Colonic mucosa (tissue), 4 donors: ENCODE measurements around the gene VNN1. TPM values are rescaled to one million over a fixed set of nuclear protein-coding genes. Genes with fewer than 3 reads are reported as not detected.
A peak's percentile ranks its signal among the peaks of the same experiment; 100 is the strongest.

Experiments
- DNase-seq: peaks from one replicate; pipeline ENCODE4 v3.0.0-alpha.2; 2020
- H3K27ac ChIP-seq: fragments of 200-600 bp; one replicate; pipeline ENCODE4 v1.8.0; 2021
- H3K27me3 ChIP-seq: fragments of 200-600 bp; one replicate; pipeline ENCODE4 v1.8.0; 2021
- H3K36me3 ChIP-seq: fragments of 200-600 bp; one replicate; pipeline ENCODE4 v1.8.0; 2021
- H3K4me1 ChIP-seq: fragments of 200-600 bp; one replicate; pipeline ENCODE4 v1.8.0; 2021; ENCODE audit warnings: mild to moderate bottlenecking
- H3K4me3 ChIP-seq: fragments of 200-600 bp; one replicate; pipeline ENCODE4 v1.8.0; 2021
- H3K9ac ChIP-seq, 2 donors: one replicate each; pipeline ENCODE4 v1.7.0; 2013; ENCODE audit warnings: control low read depth in 2 of 2, low read depth in 2 of 2, low read length in 2 of 2
- H3K9me3 ChIP-seq: fragments of 200-600 bp; one replicate; pipeline ENCODE4 v1.8.0; 2021
- CTCF ChIP-seq: fragments of 200-600 bp; IDR thresholded peaks from one replicate; pipeline ENCODE4 v1.8.0; 2022; ENCODE audit warnings: antibody characterized with exemption, mild to moderate bottlenecking
- intact Hi-C: fragments of 100-400 bp; cut with DNase I; formaldehyde crosslinking; loops from one replicate; pipeline ENCODE4 v1.14.1; 2022
- total RNA-seq, 2 donors: library from RNA; stranded (reverse); fragmentation: NEBNext Ultra II Directional in 1 of 2; extraction: Animal tissue kit (Norgen Biotek cat#: 25700) in 1 of 2; gene quantifications; one replicate each; pipeline ENCODE4 v1.2.1, GENCODE V29; 2021
- donor health status: healthy.
- donor health status: DM: no; HTN: no; CAD: no.
- donor health status: DM: no; HTN: no; CAD: no.

Gene VNN1
- total RNA-seq, 2 donors from 2014 or later = 0.62 to 6.4 TPM

GRCh38 chr6:132673376-132674094, 40.3 kb downstream of the VNN1 start:
- no peak for DNase-seq
- H3K4me3 ChIP-seq = no peak overlapping the region
- no peak overlapping the region for H3K27ac ChIP-seq
- H3K9me3 ChIP-seq = no peaks in the 10 kb centered on the region
- TF ChIP-seq CTCF = no peak
- H3K27me3 ChIP-seq = no peaks in the 10 kb centered on the region
- H3K36me3 ChIP-seq = no peaks in the 10 kb centered on the region
- no peaks in the 10 kb centered on the region for H3K4me1 ChIP-seq
- H3K9ac ChIP-seq = no peak overlapping the region
- intact Hi-C loops = no loop called here

GRCh38 chr6:132671295-132671694, 42.6 kb downstream of the VNN1 start:
- intact Hi-C loops = no loop called here
- no peak for DNase-seq

GRCh38 chr6:132669690-132670291, 44.1 kb downstream of the VNN1 start:
- no peak for DNase-seq
- intact Hi-C loops = loop anchor here (5.0 to 10.0 kb wide), 3 partner anchors 48 to 135 kb away; partner anchors contain the start of gene TAAR9
- peak; percentile 31 for TF ChIP-seq CTCF
- H3K27ac ChIP-seq = no peak overlapping the region
- H3K9ac ChIP-seq = no peak overlapping the region
- H3K9me3 ChIP-seq = no peaks in the 10 kb centered on the region
- no peak overlapping the region for H3K4me3 ChIP-seq
- no peaks in the 10 kb centered on the region for H3K36me3 ChIP-seq
- H3K4me1 ChIP-seq = no peaks in the 10 kb centered on the region
- H3K27me3 ChIP-seq = no peaks in the 10 kb centered on the region

More at GRCh38 chr6:132671295-132671694, 42.6 kb downstream of the VNN1 start:
- Histone ChIP-seq H3K4me3 (no peak overlapping the region), H3K27me3 (no peaks in the 10 kb centered on the region), H3K27ac (no peak overlapping the region), H3K36me3 (no peaks in the 10 kb centered on the region), H3K4me1 (no peaks in the 10 kb centered on the region), H3K9ac (no peak overlapping the region), H3K9me3 (no peaks in the 10 kb centered on the region)
- TF ChIP-seq CTCF = no peak

GRCh38 chr6:132666118-132666517, 47.7 kb downstream of the VNN1 start:
- Histone ChIP-seq H3K27ac (no peak overlapping the region), H3K4me1 (no peaks in the 10 kb centered on the region), H3K9me3 (no peaks in the 10 kb centered on the region), H3K27me3 (no peaks in the 10 kb centered on the region), H3K36me3 (no peaks in the 10 kb centered on the region), H3K9ac (no peak overlapping the region), H3K4me3 (no peak overlapping the region)
- DNase-seq = no peak
- intact Hi-C loops = loop anchor here (5.0 to 10.0 kb wide), 3 partner anchors 51 to 131 kb away; partner anchors contain the start of gene TAAR9
- TF ChIP-seq CTCF = no peak

GRCh38 chr6:132664309-132665034, 49.4 kb downstream of the VNN1 start:
- TF ChIP-seq CTCF = no peak
- H3K4me1 ChIP-seq = no peaks in the 10 kb centered on the region
- no peak for DNase-seq
- no peak overlapping the region for H3K4me3 ChIP-seq
- H3K36me3 ChIP-seq = no peaks in the 10 kb centered on the region
- no peaks in the 10 kb centered on the region for H3K27me3 ChIP-seq
- no peak overlapping the region for H3K27ac ChIP-seq
- no peak overlapping the region for H3K9ac ChIP-seq
- intact Hi-C loops = loop anchor here (5.0 to 10.0 kb wide), 3 partner anchors 53 to 130 kb away; partner anchors contain the start of gene TAAR9
- no peaks in the 10 kb centered on the region for H3K9me3 ChIP-seq
